Neuronal stem cell (in vitro differentiated cells): ENCODE data around the gene RNASEH2B.

Experiments used
- DNase-seq: peaks from one replicate; pipeline ENCODE4 v3.0.0-alpha.2; 2013; ENCODE audit warnings: low spot score
- H2AFZ ChIP-seq: one replicate; pipeline ENCODE4 v1.6.1; 2013; ENCODE audit warnings: mild to moderate bottlenecking, low read length, inconsistent platforms
- H2AK5ac ChIP-seq: 2 replicates; pipeline ENCODE4 v1.6.1; 2013; ENCODE audit warnings: low read depth, mild to moderate bottlenecking, inconsistent platforms, low read length, moderate library complexity, mixed read lengths
- H2BK120ac ChIP-seq: 2 replicates; pipeline ENCODE4 v1.6.1; 2013; ENCODE audit warnings: low read depth, mild to moderate bottlenecking, inconsistent platforms, low read length, moderate library complexity, mixed read lengths
- H2BK12ac ChIP-seq: one replicate; pipeline ENCODE4 v1.6.1; 2013; ENCODE audit warnings: low read length, inconsistent platforms
- H2BK15ac ChIP-seq: 2 replicates; pipeline ENCODE4 v1.6.1; 2013; ENCODE audit warnings: mild to moderate bottlenecking, low read length, inconsistent platforms, mixed read lengths
- H2BK5ac ChIP-seq: one replicate; pipeline ENCODE4 v1.6.1; 2013; ENCODE audit warnings: inconsistent platforms, mild to moderate bottlenecking, low read length, moderate library complexity
- H3K14ac ChIP-seq: one replicate; pipeline ENCODE4 v1.6.1; 2013; ENCODE audit warnings: low read length, inconsistent platforms
- H3K18ac ChIP-seq: 2 replicates; pipeline ENCODE4 v1.6.1; 2013; ENCODE audit warnings: low read length, inconsistent platforms
- H3K23ac ChIP-seq: 2 replicates; pipeline ENCODE4 v1.6.1; 2013; ENCODE audit warnings: low read depth, mild to moderate bottlenecking, mixed read lengths, low read length, inconsistent platforms; ENCODE audit not compliant: poor library complexity
- H3K27ac ChIP-seq: replicated peaks from 3 replicates; pipeline ENCODE4 v1.5.1; 2013; ENCODE audit warnings: low read length, inconsistent platforms
- H3K27me3 ChIP-seq, 3 experiments: 2 replicates each; pipeline ENCODE4 v1.6.1; 2013; ENCODE audit warnings: low read length in 3 of 3, mild to moderate bottlenecking in 2 of 3, inconsistent platforms in 1 of 3, low read depth in 1 of 3, mixed read lengths in 1 of 3, moderate library complexity in 1 of 3; ENCODE audit not compliant: control insufficient read depth in 3 of 3, insufficient read depth in 3 of 3
- H3K36me3 ChIP-seq, 2 donors: replicated peaks in 1 of 2; 2 replicates each; pipeline ENCODE4 v1.6.1; 2013; ENCODE audit warnings: low read length in 2 of 2; ENCODE audit not compliant: control insufficient read depth in 2 of 2, insufficient read depth in 2 of 2
- H3K4ac ChIP-seq: 2 replicates; pipeline ENCODE4 v1.6.1; 2013; ENCODE audit warnings: inconsistent platforms, mild to moderate bottlenecking, low read length, moderate library complexity
- H3K4me1 ChIP-seq, 2 donors: 1 replicate in 1 of 2; 2 replicates in 1 of 2; pipeline ENCODE4 v1.6.1; 2013; ENCODE audit warnings: low read length in 2 of 2, low read depth in 1 of 2; ENCODE audit not compliant: control insufficient read depth in 2 of 2, insufficient read depth in 1 of 2
- H3K4me2 ChIP-seq: one replicate; pipeline ENCODE4 v1.6.1; 2013; ENCODE audit warnings: mild to moderate bottlenecking, low read length, inconsistent platforms; ENCODE audit not compliant: insufficient read depth, poor library complexity, severe bottlenecking
- H3K4me3 ChIP-seq, 2 donors: 2 replicates each; pipeline ENCODE4 v1.5.1; 2013; ENCODE audit warnings: low read length in 2 of 2, mild to moderate bottlenecking in 2 of 2, inconsistent platforms in 1 of 2, moderate library complexity in 1 of 2
- H3K79me1 ChIP-seq: one replicate; pipeline ENCODE4 v1.6.1; 2013; ENCODE audit warnings: low read depth, mild to moderate bottlenecking, inconsistent platforms, low read length, moderate library complexity
- H3K9ac ChIP-seq: one replicate; pipeline ENCODE4 v1.6.1; 2013; ENCODE audit warnings: mild to moderate bottlenecking, low read depth, low read length, inconsistent platforms; ENCODE audit not compliant: poor library complexity
- H3K9me3 ChIP-seq, 2 donors: replicated peaks in 1 of 2; 2 replicates each; pipeline versions ENCODE3 to v1.6.1; 2013; ENCODE audit warnings: low read length in 2 of 2, mild to moderate bottlenecking in 2 of 2, inconsistent platforms in 1 of 2, low read depth in 1 of 2, mixed read lengths in 1 of 2, moderate library complexity in 1 of 2; ENCODE audit not compliant: control insufficient read depth in 2 of 2, insufficient read depth in 1 of 2
- H4K8ac ChIP-seq: one replicate; pipeline ENCODE4 v1.6.1; 2013; ENCODE audit warnings: low read depth, mild to moderate bottlenecking, inconsistent platforms, low read length, moderate library complexity
- H4K91ac ChIP-seq: one replicate; pipeline ENCODE4 v1.6.1; 2013; ENCODE audit warnings: low read length, low read depth, mild to moderate bottlenecking, inconsistent platforms; ENCODE audit not compliant: poor library complexity
- WGBS, 2 donors: extraction: QIAGEN DNeasy Blood & Tissue Kit; methylation state at CpG; one replicate each; pipeline ENCODE4 v1.1.7; 2013; ENCODE audit warnings: missing lambda C conversion rate in 2 of 2, mixed read lengths in 1 of 2; ENCODE audit not compliant: insufficient read length in 2 of 2, insufficient replicate concordance in 1 of 2; ENCODE audit errors: extremely low coverage in 2 of 2; 5-methylcytosine and 5-hydroxymethylcytosine counted together

RNASEH2B gene

DNA sequence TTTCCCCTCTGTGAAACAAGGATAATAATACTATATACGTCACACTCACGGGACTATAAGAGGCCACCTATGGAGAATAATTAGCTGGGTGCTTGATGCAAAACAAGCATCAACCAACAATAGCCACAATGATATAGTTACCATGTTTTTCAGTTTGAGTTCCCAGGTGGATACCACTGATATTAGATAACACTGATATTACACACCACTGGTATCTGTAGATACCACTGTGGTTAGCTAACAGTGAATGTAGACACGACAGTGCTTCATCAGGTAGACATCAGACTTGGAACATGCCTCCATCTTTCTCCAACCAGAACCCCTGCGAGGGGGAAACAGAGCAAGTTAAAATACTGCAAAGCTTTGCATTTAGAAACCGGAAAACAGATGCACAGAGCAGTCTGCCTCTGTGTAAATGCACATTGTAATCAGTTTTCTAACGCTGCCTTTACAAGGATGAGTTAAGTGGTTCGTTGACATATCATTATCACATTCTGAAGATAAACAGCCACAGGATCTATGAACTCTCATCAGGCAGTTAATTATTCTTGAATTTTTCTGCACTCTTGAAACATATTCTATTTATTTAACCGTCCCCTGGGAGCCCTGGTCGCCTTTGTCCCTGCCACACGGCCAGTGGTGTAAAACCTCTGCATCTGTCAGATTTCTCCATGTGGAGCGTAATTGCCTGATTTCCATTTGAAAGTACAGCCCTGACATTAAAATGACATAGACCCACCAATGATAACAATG, 80.7 kb downstream of the RNASEH2B start:
- Histone ChIP-seq H2AFZ (peak overlapping the region; percentile 87), H4K8ac (no peak overlapping the region), H2BK120ac (no peak overlapping the region), H4K91ac (no peak overlapping the region), H3K4me1 (peaks cover 22 to 25% of the 10 kb centered on the region in 2 donors), H3K18ac (no peak overlapping the region), H3K27ac (no peak overlapping the region), H3K9ac (no peak overlapping the region), H2BK12ac (no peak overlapping the region), H3K23ac (no peak overlapping the region), H3K4me3 (peak overlapping the region in 1 of 2 donors; percentile 26), H3K4me2 (no peak overlapping the region), H2BK5ac (no peak overlapping the region), H3K27me3 (peaks cover 0 to 39% (median 0%) of the 10 kb centered on the region in 3 experiments), H3K36me3 (no peaks in the 10 kb centered on the region), H3K9me3 (no peaks in the 10 kb centered on the region), H3K14ac (no peak overlapping the region), H3K4ac (no peak overlapping the region), H3K79me1 (no peaks in the 10 kb centered on the region), H2AK5ac (no peak overlapping the region), H2BK15ac (no peak overlapping the region)
- no CpG with 5 or more reads among the region's 11 CpGs for WGBS, 2 donors
- DNase-seq, result no peak

DNA sequence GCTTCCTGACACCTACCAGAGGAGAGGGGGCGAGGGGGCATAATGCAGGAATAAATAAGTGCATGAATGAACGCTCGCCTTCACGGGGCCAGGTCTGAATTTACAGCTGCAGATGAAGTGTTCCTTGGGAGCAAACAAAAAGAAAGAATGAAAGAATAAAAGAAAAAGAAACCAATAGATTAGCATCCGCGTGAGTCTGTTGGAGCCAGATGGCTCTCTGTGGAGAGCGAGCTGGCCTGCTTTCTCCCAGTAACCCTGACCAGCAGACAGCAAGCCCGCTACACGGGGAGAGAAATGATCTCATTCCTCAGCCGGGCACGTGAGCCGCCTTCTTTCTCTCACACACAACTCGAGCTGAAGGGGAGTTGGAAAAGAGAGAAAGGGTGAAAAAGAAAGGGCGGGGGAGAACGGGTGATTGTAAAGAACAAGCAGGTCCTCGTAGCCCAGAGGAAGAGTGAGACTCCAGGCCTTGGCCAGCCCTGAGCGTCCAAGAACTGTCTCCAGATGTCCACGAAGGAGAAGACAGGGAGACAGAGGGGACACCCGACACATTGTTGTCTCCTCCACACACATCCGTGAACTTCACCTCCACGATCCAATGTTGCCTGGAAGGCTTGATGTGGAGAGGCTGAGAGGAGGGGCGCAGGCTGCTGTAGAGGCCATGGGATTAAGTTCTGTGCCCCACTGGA, 81.4 kb downstream of the RNASEH2B start:
- Histone ChIP-seq H3K79me1 (no peaks in the 10 kb centered on the region), H3K9ac (no peak overlapping the region), H2BK5ac (no peak overlapping the region), H4K91ac (no peak overlapping the region), H3K4me3 (peak overlapping the region in 1 of 2 donors; percentile 26), H2BK12ac (no peak overlapping the region), H2AFZ (peak overlapping the region; percentile 87), H3K27ac (no peak overlapping the region), H3K36me3 (no peaks in the 10 kb centered on the region), H2BK120ac (no peak overlapping the region), H3K4me2 (no peak overlapping the region), H3K23ac (no peak overlapping the region), H3K4ac (no peak overlapping the region), H4K8ac (no peak overlapping the region), H3K4me1 (peaks cover 22 to 25% of the 10 kb centered on the region in 2 donors), H3K14ac (no peak overlapping the region), H2AK5ac (no peak overlapping the region), H3K9me3 (no peaks in the 10 kb centered on the region), H3K27me3 (peaks cover 0 to 45% (median 0%) of the 10 kb centered on the region in 3 experiments), H2BK15ac (no peak overlapping the region), H3K18ac (peak overlapping the region; percentile 30)
- peak; percentile 27 for DNase-seq
- no CpG with 5 or more reads among the region's 22 CpGs for WGBS, 2 donors

DNA sequence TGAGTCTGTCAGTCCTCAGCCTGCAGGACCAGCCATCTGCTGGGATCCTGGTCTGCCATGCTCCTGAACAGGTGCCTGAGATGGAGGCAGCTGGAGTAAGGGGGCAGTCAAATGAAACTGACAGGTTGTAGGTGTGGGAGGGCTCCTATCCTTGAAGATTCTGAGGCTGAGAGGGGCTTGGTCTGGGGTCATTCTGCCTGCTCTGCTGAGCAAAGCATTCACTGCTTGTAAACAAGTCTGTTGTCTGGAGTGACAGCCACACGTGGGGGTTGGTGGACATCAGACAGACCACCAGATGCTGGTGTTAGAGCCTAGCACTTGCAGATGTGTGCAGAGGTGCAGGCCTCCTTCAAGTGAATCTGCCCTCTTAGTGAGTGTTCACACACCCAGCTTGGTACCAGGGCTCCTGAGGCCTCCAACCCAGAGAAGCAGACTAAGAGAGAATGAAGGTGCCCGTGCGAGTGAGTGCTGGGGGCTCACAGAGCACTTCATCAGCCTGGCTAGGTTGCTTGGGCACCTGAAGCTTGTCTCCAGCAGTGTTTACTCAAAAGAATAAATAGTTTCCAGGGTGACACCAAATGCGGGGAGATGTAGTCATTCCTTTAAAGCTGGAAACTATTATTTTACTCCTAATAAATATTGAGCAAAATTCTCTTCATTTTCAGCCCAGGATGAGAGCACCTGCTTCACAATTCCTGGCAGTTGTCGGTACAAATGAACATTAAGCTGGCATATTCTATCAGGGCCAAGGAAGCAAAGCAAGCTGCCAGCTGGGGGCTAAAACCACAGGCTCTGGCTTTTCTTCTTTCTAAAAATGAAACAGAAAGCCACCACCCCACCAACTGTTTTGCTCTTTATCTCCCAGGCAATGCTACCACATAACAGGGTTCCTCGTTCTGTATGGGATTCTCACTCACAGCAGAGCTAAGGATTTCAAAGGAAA, 82.3 kb downstream of the RNASEH2B start:
- Histone ChIP-seq H3K23ac (no peak overlapping the region), H3K27ac (no peak overlapping the region)

More for the DNA sequence above, 82.3 kb downstream of the RNASEH2B start:
- no peak overlapping the region for H2AK5ac ChIP-seq
- no peaks in the 10 kb centered on the region for H3K36me3 ChIP-seq
- peaks cover 0 to 49% (median 0%) of the 10 kb centered on the region in 3 experiments for H3K27me3 ChIP-seq
- no peak overlapping the region for H3K14ac ChIP-seq
- H3K18ac ChIP-seq, result peak overlapping the region; percentile 1
- no peak overlapping the region for H3K4me2 ChIP-seq
- no peak for DNase-seq
- no peak overlapping the region for H4K91ac ChIP-seq
- WGBS, 2 donors, result no CpG with 5 or more reads among the region's 6 CpGs
- H2BK12ac ChIP-seq, result no peak overlapping the region
- H2BK5ac ChIP-seq, result no peak overlapping the region
- H2BK15ac ChIP-seq, result no peak overlapping the region
- H4K8ac ChIP-seq, result no peak overlapping the region
- H3K4me1 ChIP-seq, result peaks cover 22 to 25% of the 10 kb centered on the region in 2 donors
- peak overlapping the region in 1 of 2 donors; percentile 26 for H3K4me3 ChIP-seq
- H3K79me1 ChIP-seq, result no peaks in the 10 kb centered on the region
- no peaks in the 10 kb centered on the region for H3K9me3 ChIP-seq
- H3K4ac ChIP-seq, result no peak overlapping the region
- no peak overlapping the region for H3K9ac ChIP-seq
- H2AFZ ChIP-seq, result peak overlapping the region; percentile 87
- H2BK120ac ChIP-seq, result no peak overlapping the region
